HT1080 (cell line): ENCODE data around the gene TKT. TPM values are rescaled to one million over a fixed set of nuclear protein-coding genes. Genes with fewer than 3 reads are reported as not detected.

Source experiments
- DNase-seq: peaks from one replicate; pipeline ENCODE4 v3.0.0-alpha.2; 2015; ENCODE audit warnings: low read depth
- total RNA-seq: library from RNA; depleted of rRNA; stranded (reverse); fragments of >200 nt; shearing (Covaris generic); gene quantifications from 2 replicates; pipeline ENCODE4 v1.2.3, GENCODE V29; 2014

The TKT gene
- total RNA-seq, 1 experiment from 2014 or later: 1,008 TPM

DNA sequence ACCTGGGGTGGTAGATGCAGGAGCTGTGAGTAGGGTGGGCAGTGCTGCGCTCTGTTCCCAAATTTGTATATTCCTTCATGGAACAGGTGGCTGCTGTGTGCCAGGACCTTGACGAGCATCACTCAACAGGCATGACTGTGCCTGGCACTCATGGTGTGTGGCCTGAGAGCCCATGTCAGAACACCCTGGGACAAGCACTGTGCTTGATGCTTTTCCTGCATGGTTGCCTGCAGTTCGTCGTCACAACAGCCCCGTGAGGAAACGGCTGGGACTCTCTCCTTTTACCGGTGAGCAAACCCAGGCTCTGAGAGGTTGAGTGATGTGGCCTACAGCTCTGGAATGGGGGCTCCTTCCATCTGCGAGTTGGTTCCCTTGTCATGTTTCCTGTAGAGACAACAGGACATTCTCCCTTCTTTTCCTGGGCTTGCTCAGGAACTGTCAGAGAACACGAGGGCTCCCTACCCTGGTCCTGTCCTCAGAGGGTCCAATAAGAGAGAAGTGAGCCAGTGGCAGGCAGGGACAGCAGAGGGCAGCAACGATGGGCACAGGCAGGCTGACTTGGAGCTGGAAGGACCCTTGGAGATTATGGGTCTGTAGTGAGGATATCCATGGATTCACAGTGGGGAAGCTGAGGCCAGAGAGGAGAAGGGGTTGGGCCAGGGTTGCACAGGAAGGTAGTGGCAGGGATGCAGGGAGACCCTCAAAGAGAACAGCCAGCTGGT, 57.4 kb downstream of the TKT start:
- DNase-seq: no peak

DNA sequence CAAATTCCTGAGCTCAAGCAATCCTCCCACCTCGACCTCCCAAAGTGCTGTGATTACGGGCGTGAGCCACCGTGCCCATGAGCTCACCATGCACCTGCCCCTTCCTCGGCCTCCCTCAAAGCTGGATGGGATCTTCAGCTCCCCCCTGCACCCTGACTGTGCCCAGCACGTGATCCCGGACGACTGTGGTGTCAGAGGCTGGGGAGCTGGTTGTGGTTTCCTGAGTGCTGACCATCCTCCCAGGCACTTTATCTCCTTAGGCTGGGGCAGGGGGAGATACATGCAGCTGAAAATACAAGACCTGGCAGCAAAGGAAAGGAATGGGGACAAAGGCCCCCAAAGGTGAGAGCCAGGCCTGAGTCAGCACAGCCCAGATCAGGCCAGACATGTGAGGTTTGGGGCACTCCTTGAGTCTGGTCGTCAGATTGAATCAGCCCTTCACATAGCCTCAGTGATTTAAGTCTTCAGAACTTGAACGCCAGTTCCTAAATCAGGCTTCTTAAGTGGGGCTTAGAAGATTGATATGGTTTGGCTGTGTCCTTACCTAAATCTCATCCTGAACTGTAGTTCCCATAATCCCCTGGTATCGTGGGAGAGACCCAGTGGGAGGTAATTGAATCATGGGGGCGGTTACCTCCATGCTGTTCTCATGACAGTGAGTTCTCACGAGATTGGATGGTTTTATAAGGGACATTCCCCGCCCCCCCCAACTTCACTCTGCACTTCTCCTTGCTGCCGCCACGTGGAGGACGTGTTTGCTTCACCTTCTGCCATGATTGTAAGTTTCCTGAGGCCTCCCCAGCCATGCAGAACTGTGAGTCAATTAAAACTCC, 59.0 kb downstream of the TKT start:
- DNase-seq: peak; percentile 73

DNA sequence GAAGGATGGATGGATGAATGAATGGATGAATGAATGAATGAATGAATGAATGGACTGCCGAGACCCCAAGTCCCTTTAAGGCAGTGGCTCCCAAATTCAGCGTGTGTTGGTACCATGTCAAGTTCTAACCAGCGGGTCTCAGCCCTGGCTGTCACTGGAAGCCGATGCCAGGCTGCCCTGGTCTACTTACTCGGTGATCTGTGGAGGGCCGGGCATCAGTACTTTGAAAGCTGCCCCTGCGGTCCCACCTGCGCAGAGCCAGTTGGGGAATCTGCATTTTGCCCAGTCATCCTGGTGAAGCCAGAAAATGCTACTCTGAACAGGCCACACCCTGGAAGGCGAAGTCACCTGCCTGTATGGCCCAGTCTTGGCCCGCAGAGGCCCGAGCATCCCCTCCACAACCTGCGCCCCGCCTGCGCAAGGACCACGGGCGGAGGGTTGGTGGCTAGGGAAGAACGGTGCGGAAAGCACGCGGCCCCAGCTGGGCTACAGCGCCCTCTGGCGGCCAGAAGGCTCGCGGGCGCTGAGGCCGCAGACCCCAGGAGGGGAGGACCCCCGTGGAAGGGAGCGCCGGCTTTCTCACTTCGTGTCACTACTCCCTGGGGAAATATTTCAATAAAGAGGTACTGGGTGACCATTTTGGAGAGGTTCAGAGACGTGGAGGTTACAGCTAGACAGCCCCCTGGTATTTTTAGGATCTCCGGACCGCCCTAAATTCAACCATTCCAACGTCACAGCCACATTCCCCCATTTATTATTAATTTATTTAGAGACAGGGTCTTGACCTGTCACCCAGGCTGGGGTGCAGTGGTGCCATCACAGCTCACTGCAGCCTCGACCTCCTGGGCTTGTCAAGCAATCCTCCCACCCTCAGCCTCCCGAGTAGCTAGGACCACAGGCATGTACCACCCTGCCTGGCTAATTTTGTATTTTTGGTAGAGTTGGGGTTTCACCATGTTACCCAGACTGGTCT, 59.9 kb downstream of the TKT start:
- DNase-seq: no peak

DNA sequence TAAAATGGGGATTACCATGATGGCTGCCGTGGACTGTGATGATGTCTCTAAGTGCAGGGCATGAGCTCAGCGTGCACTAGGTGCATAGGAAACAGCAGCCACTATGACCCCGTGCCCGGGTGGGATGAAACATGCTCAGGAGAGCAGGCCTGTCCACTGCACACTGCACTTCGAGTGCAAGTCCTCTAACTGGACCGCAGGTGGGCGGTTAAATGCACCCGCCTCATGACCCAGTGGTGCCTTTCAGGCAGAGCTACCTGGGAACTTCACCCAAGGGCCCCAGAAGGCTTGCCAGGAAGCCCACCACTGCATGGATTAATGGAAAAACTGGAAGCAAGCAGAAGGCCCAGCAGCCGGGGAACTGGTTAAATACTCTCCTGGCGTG, 60.8 kb downstream of the TKT start:
- DNase-seq: no peak

DNA sequence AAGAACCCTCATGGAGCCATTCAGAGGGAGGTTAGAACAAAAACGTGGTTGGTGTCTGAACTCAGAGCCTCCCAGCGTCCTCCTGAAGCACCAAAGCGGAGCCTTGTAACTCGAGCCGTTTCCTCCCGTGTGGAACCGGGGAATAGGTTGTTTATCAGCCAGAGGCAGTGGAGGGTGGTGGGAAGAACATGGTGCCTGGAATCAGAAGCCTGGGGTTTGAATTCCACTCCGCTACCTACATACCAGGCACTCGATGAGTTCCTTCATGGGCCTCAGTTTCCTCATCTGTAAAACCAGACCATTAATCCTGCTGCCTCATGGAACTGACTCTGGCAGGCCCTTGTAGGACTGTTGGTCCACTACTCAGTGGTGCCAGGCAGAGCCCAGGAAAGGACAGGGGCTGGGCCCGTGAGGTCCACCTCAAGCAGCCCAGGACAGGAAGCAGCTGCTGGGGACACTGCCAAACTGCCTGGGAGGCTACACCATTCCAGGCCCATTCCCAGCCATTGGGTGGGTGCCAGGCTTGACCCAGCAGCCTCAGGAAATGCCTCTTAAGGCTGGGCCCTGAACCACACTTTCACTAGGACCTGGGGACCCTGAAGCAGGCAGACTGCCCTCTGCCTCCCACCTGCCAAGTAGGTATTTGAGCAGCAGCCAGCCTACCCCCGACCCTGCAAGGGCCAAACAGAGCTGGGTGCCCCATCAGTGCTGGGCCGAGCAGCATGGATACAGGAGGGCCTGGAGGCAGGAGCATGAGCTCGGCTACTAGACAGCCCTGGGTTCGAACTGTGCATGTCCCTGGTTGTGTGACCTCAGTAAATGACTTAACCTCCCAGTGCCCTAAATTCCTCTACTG, 61.4 kb downstream of the TKT start:
- DNase-seq: peak; percentile 31

DNA sequence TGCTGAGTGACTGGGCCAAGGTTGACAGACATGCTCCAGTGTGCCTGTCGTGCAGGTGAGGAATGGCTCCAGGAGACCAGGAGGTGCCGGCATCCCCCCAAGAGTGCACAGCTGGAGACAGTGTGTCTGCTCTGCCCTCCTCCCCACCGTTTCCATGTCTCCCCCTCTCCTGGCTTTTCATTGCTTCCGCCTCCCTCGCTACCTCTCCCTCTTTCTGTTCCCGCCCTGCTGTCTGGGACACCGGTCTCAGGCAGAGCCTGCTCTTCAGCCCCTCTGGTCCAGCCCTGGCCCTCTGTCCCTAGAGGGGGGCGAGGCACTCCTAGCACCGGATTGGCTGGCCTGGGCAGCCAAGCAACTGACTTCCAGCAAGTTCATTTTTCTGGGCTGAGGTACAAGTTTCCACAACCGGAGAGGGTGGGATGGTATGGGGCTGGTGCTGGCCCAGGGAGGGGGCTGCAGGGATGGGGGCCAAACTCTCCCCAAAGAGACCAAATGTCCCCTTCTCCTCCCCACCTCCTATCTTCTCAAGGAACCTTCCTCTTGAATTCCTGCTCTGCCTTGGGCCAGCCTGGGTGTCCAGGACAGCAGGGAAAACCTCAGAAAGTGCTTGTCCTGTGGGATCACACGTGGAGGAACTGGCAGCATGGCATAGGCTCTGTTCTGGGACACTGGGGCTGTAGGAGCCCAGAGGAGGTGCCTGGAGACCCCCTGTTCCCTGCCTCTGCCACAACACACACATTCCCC, 62.2 kb downstream of the TKT start:
- DNase-seq: no peak

DNA sequence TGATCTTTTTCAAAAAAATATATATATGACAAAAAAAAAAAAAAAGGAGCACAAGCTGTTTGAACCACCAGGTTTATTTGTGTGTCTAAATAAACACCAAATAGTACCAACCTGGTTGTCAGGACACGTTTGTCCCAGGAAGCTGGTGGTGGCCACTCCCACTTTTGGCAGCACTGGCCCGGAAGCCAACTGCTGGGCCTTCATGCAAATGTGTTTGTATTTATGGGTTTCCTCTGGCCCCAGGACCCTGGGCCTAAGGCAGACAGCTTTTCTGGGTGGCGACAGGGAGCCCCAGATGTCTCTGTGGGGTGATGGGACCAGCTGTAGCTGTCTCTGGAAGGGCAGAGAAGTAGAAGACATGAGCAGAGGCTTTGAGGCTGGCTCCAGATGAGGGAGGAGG, 63.2 kb downstream of the TKT start:
- DNase-seq: no peak

DNA sequence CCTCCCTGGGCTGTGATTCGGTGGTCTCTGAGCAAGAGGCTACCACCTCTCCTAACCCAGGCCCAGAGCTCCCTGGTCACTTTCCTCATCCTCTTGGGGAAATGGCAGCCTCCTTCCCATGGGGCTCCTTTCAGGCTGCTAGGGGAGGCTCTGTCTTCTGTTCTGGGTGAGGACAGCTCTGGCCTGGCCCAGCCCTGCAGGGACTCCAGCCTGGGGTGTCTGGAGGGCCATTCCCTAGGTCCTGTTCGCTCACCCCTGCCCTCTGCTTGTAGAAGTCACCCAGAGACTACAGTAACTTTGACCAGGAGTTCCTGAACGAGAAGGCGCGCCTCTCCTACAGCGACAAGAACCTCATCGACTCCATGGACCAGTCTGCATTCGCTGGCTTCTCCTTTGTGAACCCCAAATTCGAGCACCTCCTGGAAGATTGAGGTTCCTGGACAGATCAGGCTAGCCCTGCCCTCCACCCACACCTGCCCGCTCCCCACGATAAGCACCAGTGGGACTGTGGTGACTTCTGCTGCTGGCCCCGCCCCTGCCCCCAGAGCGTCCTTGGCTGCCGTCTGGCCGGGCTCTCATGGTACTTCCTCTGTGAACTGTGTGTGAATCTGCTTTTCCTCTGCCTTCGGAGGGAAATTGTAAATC, 63.9 kb downstream of the TKT start:
- DNase-seq: no peak

DNA sequence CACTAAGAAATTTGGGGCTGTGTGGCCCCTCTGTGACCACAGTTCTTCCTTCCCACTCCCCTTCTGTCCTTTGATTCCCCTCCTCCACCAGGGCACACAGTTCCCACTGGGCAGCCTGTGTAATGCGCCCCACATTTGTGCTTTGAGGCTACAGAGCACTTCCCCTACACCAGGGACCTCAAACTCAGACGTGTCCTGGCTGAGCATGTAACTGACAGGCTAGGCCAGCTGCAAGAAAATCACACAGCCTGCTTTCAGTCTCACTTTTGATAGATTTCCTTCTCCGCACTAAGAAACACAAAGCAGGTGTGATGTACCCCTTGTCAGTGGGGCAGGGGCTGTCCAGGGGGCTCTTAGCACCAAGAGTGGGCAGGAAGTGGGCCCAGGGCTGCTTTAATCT, 65.2 kb downstream of the TKT start:
- no peak for DNase-seq

DNA sequence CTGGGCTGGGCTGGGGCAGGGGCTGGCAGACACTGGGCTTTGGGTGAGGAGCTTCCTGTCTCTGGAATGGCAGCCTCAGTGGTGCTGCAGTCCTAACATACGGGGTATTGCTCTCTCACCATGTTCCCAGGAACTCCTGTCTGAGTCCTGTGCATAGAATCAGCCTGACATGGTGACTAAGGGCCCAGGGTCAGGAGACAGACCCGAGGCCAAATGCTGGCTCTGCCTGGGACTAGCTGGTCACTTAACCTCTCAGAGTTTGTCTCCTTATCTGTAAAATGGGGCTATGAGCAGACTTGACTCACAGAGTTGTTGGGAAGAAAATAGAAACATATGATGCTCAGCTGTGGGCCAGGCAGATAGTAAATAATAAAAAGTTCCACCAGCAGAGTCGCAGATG, 66.5 kb downstream of the TKT start:
- DNase-seq: no peak

DNA sequence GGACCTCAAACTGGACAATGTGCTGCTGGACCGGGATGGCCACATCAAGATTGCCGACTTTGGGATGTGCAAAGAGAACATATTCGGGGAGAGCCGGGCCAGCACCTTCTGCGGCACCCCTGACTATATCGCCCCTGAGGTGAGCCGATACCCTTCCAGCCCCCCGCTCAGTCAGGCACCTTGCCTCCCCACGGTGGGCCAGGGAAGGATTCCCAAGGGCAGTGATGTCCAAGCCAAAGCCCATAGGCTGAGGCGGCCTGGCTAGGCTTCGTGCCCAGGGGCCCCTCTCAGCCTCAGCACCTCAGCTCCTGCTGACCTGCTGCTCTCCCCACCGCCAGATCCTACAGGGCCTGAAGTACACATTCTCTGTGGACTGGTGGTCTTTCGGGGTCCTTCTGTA, 67.1 kb downstream of the TKT start:
- DNase-seq: no peak

DNA sequence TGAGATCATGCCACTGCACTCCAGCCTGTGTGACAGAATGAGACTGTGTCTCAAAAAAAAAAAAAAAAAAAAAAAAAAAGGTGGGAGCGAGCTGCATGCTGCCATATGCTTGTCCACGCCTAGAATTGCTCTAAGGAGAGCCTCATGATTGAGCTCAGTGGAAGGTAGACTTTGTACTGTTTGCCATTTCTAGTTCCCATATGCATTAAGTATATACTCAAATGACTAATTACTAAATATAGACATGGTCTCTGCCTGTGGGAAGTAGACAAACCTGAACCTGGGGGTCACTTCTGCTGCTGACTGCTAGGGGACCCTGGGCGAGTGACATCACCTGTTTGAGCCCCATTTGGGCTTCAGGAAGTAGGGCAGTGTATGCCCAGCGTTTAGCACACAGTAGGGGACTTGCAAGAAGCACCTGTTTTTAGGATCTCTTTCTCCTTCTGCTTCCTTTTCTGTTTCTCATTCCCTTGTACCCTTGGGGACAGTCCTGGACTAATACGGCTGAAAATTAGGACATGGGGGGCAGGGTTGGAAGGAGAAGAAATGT, 67.6 kb downstream of the TKT start:
- no peak for DNase-seq

DNA sequence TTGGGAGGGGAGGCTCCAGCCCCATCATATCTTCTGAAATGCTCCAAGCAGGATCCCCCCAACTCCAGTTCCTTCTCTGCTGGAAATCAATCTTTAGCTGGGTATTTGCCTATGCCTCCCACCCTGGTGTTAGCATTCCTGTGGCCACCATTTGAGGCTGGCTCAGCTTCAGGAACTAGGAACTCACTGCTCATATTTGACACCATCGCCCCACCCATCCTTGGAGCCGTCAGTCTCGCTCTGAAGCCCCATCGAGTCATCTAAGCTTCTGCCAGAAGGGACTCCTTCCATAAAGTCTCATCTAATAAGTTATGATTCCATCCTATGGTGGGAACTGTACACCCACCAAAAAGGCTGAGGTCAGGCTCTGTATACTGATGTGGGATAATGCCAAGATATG, 68.4 kb downstream of the TKT start:
- no peak for DNase-seq

DNA sequence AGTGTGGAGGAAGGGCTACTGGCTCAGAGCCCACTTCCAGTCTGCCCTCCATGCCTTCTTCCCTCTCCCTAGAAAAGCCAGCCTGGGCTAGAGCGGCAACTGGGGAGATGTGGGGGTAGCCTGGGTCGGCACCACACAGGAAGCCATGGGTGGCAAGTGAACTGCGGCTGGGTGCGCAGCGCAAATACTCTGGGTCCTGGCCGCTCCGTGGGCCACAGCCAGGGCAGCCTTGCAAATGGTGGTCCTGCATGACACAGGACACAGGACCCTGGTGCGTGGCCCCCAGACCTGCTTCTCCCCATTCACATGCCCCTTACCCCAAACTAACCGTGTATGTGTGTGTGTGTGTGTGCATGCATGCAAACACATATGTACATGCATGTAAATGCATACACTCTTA, 69.1 kb downstream of the TKT start:
- no peak for DNase-seq

DNA sequence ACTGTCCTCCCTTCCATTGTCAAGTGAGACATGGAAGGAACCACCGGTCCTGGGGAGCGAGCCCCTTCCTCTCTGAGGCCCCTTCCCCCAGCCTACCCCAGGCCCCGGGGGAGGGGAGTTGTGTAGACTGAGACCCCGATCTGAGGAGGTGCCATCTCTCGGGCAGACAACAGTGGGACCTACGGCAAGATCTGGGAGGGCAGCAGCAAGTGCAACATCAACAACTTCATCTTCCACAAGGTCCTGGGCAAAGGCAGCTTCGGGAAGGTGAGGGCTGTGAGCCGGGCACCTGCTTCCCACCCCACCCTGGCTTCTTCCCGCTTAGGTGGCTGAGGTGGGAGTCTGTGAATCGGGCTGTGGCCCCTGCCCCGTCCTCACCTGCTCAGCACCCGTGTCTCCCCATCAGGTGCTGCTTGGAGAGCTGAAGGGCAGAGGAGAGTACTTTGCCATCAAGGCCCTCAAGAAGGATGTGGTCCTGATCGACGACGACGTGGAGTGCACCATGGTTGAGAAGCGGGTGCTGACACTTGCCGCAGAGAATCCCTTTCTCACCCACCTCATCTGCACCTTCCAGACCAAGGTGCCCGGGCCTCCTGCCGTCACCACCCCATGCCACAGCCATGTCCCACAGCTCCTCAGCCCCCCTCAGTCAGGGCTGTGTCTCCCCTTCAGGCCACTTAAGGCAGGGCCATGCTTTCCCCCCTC, 69.9 kb downstream of the TKT start:
- no peak for DNase-seq

DNA sequence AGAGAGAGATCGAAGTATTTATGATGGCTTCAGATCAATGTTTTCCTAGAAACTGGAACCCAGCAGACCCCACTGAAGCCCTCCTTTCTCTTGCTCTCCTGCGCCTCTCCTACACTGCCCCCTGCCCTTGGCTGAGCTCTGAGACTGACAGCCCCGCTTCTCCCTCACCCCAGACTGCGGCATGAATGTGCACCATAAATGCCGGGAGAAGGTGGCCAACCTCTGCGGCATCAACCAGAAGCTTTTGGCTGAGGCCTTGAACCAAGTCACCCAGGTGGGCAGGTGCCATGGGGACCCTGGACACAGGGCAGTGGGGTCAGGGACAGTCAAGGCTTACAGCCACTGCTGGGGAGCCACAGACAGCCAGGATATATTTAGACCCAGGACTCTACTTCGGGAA, 71.1 kb downstream of the TKT start:
- DNase-seq: no peak

DNA sequence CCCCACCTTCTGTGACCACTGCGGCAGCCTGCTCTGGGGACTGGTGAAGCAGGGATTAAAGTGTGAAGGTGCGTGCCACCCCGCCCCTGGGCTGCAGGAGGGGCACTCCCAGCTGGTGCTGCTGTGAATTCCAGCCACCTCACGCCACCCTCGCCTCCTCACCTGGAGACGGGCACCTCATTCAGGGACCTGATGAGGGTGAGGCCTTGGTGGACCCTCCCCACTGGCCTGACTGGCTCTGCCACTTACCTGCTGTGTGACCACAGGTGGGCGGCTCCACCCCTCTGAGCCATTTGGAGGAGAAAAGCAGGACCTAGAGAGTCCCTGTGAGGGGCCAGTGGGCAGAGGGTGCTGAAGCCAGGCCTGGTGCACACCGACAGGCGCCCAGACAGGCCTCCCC, 72.3 kb downstream of the TKT start:
- no peak for DNase-seq

DNA sequence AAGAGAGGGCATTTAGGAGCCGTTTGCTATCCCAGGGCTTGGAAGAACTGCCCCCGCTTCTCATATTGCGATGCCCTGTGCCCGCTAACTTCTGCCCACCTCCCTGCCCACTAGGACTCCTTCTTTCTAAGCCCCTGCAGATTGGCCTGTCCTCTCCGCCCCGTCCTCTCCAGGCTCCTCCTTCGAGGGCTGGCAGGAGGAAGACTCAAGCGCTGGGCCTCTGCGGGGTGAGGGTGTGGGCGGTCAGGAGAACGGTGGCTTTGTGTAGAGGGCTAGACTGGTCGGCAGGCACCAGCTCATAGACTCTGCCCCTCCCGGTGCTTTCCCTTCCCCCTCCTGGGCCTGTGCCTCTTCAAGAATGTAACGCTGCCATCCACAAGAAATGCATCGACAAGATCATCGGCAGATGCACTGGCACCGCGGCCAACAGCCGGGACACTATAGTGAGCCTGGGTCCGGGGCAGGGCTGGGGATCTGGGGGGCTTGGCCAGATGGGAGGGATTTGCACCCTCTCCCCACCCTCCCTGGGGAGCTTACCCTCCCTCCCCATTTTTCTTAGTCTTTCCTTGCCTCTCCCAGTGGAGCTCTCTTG, 73.0 kb downstream of the TKT start:
- no peak for DNase-seq
